GM21717 (cell line): ENCODE results near the gene ABCC4.
A peak's percentile ranks its signal among the peaks of the same experiment; 100 is the strongest.

Experiments
- ATAC-seq: cut with Tn5 transposase; IDR thresholded peaks from one replicate; pipeline ENCODE4 v1.9.1; 2021; ENCODE audit warnings: mild to moderate bottlenecking, moderate library complexity; ENCODE audit not compliant: unreplicated experiment

The ABCC4 gene

DNA sequence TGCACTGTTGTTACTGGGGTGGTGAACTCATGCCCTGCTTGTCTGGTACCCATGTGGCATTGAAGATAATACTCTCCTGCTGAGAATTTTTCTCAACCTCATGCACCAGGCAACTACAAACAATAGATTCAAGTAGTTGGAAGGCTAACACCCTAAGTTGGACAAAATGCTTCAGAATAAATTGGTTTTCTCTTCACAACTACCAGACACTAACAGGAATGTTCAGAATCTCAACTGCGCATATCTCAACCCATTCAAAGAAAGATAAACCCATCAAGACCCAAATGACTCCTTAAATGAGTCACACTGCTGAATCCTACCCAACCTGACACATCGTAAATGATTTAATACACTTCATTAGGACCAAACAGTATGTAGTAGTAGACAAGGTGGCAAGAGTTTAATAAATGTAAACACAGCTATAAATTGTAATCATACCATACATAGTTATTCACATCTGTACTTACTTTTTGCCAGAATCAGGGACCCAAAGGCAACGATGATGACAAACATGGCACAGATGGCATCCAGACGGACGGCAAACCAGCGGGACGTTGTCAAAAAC lies 227.4 kb downstream of the ABCC4 start:
- no peak for ATAC-seq

DNA sequence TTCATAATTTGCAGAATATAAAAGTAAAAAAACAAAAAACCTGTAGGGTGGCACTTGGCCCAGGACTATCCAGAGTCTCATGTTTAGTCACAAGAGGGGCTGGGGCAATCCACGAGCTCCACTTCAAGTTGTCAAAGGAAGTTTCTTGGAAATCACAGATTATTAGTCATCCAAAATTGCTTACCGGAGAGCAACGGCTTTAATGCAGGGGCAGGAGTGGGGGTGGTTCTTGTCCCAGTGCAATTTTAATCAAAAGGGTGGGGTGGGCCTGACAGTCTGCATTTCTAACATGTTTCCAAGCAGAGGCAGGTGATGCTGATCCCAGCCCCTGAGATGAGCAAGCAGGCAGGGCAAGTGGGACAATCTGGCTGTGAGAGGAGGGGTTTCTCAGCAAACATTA lies 233.9 kb downstream of the ABCC4 start:
- no peak for ATAC-seq

DNA sequence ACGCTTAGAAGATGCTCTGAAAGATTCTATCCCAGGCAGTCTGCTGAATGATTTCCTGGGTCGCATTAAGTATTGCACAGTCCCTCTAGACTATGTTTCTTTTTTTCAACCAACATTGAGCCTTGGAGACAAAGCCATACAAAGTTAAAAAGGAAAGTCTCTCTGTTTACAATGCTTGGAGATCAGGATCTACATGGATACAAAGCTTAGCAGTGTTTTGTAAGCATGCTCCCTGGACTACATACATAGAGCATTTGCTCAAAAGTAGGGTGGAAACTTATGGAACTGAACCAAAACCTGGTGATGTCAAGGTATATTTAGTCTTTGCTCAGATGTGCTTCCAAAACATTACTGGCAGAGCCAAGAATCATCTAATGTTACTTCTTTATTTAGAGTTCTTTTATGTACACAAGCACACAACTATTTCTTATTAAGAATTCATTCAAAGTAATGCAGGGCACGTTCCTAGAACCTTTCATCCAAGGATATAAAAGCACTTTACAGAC lies 241.2 kb downstream of the ABCC4 start:
- no peak for ATAC-seq

DNA sequence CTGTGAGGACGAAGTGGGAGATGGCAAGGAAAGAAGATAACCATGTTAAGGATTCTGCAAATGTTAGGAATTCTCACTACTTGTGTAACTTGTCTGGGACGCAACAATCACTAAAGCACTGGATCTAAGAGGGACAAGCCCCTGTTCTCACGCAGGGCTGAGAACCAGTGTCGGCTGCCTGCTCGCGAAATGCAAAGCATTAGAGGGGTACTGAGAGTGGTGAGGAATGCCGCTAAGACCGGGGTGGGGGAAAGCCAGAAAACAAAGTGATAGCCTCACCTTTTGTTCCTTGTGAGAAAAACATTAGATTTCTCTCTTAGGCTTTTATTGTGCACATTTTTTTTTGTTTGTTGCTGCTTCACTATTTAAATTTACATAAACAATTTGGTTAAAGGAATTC lies 241.9 kb downstream of the ABCC4 start:
- ATAC-seq = no peak

DNA sequence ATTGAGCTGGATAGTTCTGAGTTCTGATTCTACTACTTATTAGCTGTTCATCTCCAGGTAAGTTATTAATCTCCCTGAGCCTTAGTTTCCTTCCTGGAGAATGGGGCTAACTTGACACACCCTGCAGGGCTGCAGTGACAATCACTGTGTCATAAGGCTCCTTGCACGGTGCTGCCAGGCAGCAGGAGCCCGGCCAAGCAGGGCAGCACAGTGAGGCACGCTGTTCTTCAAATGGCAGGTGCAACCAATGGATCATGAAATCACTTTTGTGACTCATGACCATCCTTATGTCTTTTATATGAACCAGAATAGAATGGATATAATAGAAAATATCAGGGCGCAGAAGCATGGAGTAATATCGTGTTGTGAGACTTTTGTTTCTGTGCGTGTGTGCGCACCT lies 242.6 kb downstream of the ABCC4 start:
- ATAC-seq = no peak

DNA sequence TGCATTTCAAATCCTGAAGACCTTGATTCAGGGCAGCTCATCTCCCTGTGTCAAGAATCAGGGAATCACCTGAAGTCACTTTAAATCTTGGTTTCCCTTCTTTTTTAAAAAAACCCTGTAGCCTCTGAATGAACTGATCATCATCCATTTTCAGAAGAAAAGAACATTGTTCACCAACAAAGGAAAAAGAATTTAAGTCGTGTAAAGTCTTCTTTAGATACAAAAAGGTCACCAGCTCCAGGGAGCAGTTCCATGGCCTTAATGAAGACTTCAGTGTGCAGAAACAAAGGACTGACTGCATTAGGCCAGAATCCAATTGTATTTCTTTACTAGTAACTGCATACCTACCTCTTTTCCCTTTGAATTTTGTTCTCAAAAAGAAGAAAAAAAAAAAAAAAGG lies 245.0 kb downstream of the ABCC4 start:
- ATAC-seq = no peak

DNA sequence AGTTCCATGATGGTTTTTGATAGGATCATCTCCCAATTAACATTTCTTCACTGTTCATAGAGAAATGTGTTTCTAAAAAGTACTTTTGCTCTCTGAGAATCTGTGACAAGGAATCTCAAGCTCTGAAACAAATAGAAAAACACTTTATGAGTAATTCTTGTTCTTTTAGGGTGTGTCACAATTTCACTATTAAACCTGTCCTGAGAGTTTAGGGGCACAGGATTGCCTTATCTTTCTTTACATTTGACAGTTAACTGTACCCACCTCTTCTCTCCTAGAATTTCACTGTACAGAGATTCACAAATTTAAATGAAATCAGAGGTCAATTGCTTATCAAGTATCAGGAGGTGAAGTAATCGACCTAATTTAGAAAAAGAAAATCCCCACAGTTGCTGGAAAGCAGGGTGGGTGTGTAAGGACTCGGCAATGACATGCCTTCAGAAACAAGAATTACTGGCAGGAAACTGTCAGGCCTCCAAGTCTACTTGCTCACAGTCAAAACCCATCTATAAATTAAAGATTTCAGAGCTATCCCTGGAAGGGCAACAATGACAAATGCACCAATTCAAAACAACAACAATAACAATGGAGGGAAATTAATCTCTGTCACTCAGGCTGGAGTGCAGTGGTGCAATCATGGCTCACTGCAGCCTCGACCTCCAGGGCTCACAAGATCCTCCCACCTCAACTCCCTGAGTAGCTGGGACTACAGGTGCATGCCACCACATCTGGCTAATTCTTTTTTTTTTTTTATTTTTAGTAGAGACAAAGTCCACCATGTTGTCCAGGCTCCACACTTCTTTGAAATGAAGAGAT lies 250.2 kb downstream of the ABCC4 start:
- ATAC-seq = peak; percentile 77

DNA sequence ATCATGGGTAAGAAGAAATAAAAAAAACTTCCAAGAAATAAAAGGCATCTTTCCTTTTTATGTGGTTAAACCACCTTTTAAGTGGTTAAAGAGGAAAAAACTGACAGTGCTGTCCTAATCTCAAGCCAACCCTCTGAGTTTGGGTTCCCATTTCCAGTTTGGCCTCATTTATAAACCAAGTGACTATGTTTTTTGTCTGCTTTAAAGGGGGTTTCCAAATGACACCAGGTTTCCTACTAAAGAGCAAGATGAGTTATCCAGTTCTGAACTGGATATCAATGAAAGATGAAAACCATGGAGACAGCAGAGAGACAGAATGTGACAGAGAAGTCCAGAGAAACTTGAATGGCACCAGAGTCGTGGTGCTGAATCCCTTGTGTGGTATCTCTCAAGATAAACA lies 251.5 kb downstream of the ABCC4 start:
- no peak for ATAC-seq

DNA sequence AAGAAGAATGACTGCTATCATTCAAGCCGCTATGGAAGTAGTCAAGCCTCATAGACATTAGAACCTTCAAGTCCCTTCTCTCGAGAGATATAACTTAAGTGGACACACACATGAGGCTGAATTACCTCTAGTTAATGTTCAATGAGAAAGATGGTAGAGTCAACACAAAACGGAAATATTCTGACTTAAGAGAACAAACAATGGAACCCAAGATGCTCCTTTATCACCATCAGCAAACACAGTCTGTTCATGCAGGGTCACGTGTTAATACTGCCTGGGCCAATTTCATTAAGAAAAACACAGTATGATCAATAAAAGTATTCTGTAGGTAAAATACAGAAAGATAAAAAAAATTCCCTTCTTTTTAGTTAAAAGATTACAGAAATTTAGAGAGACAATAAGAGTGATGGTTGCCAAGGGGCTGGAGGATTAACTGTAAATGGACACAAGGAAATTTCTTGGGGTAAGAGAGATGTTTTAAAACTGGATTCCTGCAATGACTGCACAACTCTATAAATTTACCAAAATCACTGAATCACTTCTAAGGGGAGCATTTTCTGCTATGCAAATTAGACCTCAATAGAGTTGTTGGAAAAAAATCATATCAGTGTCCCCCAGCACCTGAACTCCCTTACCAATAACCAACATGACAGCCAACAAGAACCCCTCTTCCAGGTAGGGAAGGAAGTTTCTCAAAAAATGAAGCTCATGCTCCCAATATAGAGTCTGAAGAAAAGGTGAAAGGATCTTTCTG lies 256.6 kb downstream of the ABCC4 start:
- no peak for ATAC-seq

DNA sequence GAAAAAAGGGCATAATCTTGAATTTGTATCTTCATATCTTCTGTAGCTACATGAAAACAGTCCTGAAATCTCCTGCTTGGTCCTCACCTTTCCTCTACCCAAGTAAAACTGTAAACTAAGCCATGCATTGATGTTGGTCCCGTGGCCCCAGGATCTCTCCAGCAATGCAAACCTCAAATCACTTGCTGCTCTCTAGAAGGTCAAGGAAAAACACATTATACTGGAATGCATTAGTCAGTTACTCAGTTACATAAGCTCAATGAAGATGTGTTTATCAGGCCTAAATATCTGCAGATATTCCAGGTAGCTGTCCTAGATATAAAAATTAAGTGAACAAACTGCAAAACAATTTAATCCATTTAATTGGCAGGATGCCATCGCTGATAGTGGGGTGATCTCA lies 261.8 kb downstream of the ABCC4 start:
- no peak for ATAC-seq

DNA sequence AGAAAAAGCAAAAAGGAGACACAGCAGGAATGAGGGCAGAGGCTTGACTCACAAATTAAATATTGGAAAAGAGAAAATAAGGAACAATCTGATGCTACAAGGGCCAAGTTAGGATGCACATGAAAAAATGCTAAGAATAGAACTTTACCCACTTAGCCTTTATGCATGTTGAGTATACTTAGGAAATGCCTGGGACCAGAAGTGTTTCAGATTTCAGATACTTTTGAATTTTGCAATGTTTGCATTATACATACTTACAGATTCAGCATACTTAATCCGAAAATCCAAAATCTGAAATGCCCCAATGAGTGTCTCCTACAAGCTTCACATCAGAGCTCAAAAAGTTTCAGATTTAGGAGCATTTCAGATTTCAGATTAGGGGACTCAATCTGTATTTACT lies 262.3 kb downstream of the ABCC4 start:
- no peak for ATAC-seq

DNA sequence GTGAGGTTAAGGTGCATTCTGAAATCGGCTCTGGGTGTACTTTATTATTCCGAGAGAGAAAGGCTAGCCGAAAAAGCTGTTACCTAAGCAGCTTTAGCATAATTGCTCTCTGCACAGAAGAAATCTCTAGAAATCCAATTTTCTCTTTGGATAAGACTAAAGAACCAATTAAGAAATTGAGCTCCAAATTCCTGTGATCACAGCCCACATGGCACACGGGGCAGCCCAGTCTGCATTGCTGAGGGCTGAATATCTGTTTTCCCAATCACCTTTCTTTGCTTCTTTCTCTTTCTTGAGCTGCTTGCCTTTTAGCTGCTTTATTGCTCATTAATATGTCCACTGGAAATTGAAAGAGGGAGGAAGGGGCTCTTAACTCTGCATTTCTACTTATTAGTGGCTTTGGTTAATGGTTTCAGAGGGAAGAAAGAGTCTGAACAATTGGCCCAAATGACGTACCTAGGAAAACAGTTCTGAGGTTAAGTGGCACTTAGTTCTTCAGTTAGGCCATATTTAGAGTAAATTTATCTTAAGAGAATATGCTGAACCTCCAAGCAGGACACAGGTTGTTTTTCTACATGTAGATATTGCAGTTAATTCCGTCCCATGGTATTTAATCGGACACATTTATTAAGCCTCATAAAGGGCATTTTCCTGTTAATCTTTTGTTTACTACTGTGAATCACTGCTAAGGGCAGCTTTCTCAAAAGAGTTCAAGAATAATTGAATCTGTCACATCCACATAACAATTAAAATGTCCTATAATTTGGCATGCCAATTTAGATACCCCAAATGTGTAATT lies 265.7 kb downstream of the ABCC4 start:
- no peak for ATAC-seq

DNA sequence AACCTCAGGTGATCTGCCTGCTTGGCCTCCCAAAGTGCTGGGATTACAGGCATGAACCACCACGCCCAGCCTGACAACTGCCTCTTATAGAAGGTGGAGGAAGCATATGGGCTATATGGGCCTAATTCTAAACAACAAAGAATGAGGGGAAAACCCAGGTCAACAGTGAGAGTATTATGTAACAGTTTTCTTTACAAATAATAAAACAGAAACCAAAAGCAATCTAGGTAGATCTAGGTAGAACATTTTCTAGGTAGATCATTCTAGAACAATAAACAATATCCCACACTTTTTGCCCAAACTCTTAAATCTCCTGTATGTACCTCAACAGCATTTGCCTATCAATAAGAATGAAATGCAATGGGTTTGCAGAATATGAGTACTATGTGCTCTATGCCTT lies 267.4 kb downstream of the ABCC4 start:
- peak; percentile 87 for ATAC-seq

DNA sequence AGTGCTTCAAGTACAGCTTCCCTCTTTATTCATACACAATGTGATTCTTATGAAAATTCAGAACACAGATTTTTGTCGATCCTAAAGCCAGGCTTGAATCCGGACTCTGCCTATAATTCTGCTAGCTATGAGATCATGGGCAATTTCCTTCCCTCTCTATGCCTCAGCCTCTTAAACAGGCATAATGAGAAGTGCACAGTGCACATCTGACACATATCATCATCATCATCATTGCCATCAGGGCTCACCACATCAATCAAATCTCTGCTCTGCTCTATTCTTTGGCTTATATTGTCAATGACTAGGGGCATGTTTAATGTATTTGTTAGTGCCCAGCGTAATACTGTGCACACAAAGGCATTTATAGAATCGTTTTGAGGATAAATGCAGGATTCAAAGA lies 269.1 kb downstream of the ABCC4 start:
- ATAC-seq = no peak

DNA sequence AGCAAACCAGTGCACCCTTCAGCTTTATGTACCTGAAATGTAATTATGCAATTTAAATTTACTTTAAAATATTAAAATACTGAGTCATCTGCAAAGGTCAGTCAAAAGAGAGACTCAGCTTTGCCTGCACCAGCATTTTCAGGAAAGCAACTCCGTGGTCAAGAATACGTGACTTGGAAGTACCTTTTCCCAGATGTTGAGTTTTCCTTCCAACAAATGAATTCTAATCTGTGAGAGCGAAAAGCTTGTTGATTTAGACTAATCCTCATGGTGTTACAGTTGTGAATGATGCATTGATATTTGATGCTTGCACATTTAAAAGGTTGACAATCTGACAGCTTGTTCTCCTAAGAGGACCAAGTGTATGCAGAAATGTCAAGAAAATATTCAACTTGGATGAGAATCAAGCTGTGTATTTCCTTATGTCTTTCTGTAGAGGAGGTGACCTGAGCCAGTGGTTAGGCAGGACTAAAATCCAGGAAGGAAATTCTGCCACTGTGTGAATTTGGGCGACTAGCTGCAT lies 270.4 kb downstream of the ABCC4 start:
- no peak for ATAC-seq

DNA sequence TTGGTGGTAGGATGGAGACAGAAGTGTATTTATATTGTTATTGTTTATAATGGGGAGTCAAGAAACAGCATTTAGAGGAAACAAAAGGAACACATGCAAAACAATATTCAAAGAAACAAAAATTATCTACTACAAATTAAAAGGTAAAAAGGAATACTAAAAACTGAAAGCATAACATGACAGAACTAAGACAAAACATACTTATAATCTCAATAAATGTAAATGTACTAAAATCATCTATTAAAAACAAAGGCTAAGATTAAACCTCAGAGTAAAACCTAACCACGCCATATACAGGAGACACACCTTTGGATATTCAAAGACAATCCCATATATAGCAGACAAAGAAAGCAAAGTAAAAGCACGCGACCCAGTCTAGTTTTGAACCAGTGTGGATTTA lies 273.6 kb downstream of the ABCC4 start:
- no peak for ATAC-seq

DNA sequence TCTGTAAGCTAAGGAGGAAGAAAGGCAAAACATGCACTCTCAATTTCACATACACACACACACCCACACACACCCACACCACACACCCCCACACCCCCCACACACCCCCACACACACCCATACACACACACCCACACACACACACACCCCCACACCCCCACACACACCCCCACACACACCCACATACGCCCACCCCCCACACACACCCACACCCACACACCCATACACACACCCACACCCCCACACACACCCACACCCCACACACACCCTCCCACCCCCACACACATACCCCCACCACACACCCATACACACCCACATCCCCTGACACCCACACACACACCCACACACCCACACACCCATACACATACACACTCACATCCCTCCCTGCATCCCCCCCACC lies 276.1 kb downstream of the ABCC4 start:
- no peak for ATAC-seq

DNA sequence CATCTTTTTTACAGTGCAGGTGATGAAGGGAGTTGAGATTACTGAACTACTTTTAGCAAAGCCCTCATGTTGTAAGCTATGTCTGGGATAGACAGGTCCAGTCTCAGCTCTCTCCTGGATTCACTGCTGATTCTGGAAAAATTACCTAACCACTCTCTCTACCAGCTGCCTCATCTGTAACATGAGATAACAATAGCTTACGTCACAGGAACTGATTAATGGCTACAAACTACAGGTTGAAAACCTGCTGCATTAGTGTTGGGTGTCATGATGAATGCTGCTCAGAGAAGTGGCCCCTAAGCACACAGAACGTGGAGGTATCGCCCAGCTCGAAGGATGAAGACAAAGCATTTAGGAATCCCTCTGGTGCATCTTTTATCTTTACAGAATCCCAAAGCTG lies 277.8 kb downstream of the ABCC4 start:
- ATAC-seq = no peak

DNA sequence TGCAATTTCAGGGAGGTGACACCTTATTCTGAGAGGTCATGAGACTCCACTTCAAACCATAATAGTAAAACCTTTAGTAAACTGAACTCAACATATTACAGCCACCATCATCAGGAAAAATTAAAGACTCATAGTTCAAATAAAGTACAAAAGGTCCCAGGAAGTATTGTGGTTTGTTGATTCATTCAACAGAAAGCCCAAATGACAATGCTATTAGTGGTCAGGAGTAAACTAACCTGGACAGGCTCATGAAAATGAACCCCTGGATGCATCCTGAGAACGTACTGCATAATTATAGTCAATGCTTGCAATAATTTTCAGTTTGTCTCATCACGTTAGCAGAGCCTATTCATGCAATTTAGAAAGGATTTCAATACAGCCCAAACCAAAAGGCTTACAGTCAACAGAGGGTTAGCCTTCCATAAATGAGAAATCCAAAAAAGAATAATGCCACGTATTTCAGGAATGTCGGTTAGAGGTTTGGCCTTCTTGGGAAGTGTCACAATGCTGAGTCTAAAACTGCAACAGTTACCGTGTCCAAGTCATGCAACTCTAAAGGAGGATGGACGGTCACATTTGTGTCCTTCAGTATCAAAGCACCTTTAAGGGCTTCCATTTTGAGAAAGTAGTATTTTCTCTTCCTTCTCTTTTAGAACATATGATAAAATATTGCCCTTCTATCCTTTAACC lies 280.8 kb downstream of the ABCC4 start:
- no peak for ATAC-seq

DNA sequence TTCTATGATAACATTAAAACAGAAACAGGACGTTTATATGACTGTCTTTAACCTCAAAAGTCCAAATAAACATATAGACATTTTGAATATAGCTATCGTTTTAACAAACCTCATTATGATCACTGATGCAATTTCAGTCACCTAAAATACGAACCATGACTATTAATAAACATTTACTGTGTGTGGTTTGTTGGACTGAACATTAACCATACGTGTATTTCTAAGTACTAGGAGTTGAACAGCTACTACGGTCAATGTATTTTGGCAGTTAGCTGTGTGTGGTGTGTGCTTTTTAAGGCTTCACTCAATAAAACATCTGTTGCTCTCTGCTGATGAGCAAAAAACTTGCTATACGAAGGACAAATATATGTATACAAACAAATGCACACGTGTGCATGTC lies 281.4 kb downstream of the ABCC4 start:
- ATAC-seq = no peak
